Renal cortical epithelial cell (primary cell): Measurements from ENCODE around the gene KCNMA1. TPM values are rescaled to one million over a fixed set of nuclear protein-coding genes. Genes with fewer than 3 reads are reported as not detected.

Experiments used
- DNase-seq: peaks from one replicate; pipeline ENCODE4 v3.0.0-alpha.2; 2011; ENCODE audit warnings: low read depth
- total RNA-seq: library from RNA; depleted of rRNA; stranded (reverse); fragments of >200 nt; gene quantifications from 2 replicates; pipeline ENCODE4 v1.2.3, GENCODE V29; 2014

Gene KCNMA1
- total RNA-seq, 1 donor from 2014 or later, result 12.9 TPM

DNA sequence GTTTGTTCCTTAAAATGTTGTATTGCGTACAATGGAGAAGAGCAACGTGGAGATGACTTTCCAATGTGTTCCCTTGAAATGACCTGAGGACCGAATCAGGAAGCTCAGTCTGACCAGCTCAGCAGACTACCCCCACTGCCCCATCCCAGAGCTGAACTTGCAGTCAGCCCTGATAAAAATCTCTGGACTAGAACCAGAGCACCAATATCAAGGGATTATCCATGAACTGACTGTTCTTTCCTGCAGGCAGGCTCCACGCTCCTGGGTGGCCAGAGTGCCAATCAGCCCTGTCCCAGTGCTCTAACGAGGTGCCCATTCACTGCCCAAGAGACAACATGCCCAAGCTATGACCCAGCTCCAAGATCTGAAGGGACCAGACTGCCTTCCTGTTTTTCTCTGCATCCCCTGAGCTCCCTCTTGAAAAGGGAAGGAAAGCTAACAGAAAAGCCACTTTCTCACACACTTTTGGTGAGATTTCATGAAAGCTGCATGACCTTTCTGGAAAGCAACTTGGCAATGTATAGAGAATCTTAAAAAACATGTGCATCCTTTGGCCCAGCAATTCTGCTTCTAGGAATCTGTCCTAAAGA is 130.2 kb downstream of the KCNMA1 start:
- DNase-seq, result no peak

DNA sequence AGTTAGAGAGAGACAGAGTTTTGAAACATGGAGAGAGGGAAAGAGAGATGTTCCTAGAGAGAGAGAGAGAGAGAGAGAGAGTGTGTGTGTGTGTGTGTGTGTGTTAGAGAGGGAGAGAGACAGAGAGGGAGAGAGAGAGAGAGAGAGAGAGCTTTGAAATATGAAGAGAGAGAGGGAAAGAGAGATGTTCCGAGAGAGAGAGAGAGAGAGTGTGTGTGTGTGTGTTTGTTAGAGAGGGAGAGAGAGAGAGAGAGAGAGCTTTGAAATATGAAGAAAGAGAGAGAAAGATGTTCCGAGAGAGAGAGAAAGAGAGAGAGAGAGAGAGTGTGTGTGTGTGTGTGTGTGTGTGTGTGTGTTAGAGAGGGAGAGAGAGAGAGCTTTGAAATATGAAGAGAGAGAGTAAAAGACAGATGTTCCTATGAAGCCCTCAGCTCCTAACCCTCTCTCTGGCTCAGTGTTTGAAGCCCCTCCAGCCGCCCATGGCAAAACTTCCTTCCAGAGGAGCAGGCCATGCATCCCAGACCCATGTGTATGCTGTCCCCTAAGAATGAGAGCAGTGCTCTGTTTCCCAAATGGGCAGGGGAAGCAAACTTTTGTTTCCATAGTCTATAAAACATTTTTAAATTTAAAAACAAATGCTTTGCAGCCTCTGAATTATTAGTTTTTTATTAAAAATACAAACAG is 130.9 kb downstream of the KCNMA1 start:
- no peak for DNase-seq

DNA sequence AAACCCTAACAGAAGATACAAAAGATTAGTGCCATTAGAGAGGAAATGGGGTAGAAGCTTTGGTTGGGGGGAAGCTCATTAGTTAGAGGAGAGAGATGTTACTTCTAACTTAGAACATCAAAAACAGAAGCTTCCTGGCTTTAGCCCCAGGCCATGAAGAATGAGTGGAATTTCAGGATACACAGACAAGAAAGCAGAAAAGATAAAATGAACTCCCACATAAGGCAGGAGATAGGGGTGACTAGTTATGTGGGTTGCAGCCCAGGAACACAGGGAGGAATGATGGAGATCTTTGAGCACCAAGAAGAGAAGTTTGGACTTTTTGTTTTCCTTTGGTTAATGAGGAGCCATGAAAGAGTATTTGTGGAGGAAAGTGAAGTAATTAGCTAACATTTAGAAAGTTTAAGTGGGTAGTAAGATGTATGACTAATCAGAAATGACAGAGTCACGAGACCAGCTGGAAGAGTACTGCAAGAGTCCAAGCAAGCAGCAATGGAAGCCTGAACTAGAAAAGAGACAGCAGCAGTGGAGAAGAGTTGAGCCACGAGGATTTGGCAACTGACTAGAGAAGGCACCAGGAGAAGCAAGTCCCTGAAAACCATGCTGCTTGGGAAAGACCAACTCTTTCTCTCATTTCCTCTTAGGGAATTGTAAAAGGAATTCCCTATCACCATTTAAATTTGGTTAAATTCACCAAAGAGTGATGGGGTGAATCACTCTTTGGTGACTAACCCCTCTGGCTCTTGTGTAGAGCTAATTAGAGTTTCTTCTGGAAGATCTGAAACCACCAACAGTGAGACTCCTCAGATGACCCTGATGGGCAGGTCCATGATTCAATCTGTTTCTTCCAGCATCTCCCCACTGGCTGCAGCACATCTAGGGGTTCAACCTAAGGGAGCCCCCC is 131.9 kb downstream of the KCNMA1 start:
- peak; percentile 96 for DNase-seq

DNA sequence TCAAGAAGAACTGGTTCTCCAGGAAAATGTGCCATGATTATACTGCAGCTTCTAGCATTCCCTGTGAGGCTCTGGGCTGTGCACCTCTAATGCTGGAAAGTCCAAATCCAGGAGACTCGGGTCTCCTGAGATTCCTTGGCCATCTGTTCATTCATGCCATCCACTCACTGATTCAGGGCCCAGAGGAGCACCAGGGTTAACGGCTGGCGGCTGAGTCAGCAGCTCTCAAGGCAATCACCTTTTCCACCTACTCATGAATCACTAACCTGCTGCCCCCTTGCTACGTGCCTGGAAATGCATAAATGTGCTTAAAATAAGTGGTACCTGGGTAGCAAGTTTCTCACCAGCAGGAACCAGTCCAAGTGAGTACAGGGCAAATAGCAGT is 132.7 kb downstream of the KCNMA1 start:
- DNase-seq, result peak; percentile 98

DNA sequence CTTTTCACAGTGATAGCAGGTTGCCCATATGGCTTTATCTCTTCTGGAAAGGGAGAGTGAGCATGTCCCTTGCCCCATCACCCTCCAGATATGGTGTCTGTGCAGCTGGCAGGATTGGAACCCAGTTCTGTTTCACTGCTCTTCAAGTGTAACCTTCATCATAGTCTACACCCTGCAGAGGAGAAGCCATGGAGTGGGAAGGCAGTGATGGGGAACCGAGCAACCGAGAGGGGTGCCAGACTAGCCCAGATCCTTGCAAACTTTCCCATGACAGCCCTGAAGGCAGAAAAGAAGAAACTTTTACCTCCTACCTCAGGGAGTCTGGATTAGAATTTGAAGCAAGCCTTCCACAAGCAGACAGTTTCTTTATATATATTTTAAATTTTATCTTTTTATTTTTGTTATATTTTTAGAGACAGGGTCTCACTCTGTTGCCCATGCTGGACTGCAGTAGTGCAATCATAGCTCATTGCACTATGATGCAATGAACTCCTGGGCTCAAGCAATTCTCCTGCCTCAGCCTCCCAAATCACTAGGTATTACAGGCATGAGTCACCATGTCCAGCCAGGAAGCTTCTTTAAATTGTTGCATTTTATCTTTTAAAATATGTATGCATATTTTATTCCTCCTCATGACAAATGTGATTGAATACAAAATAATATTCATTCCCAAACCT is 133.3 kb downstream of the KCNMA1 start:
- peak; percentile 84 for DNase-seq

GRCh38 chr10:77501846-77502261 is 135.8 kb downstream of the KCNMA1 start:
- DNase-seq, result peak; percentile 43

- DNase-seq, result peak; percentile 75
These were observed 136.3 kb downstream of the KCNMA1 start for GRCh38 chr10:77501152-77501845.

DNA sequence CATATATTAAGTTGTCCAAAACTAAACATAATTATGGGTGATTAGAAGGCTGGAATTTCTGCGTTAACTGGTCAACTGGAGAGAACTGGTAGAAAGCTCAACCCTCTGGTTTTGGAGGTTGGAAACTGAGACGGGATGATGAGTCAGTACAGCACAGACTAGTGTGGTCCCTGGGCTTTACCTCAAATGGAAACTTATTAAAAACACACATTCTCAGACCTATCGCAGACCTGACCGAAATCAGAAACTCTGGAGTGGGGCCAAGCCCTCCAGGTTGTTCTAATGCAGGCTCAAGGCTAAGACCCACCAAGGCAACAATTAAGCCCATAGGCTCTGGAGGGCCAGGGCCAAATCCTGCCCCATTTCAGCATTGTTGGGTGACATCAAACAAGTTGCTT is 136.9 kb downstream of the KCNMA1 start:
- DNase-seq, result peak; percentile 82

DNA sequence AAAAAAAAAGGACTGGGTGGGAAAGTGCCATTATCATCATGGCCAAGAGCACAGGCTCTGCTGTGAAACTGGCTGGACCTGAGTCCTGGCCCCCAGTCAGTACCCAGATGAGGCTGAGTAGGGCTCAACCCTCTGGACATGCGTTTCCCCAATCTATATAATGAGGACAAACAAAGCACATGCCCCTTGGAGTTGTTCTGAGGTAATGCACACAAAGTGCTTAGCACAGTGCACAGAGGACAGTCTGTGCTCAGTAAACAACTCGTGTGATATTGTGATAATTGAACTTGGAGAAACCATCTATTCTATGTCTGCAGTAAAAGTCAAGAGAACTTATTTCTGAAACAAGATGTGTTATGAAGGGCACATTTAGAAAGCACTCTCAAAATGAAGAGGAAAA is 138.8 kb downstream of the KCNMA1 start:
- no peak for DNase-seq

- DNase-seq, result no peak
These were observed 139.4 kb downstream of the KCNMA1 start for GRCh38 chr10:77498210-77498609.

DNA sequence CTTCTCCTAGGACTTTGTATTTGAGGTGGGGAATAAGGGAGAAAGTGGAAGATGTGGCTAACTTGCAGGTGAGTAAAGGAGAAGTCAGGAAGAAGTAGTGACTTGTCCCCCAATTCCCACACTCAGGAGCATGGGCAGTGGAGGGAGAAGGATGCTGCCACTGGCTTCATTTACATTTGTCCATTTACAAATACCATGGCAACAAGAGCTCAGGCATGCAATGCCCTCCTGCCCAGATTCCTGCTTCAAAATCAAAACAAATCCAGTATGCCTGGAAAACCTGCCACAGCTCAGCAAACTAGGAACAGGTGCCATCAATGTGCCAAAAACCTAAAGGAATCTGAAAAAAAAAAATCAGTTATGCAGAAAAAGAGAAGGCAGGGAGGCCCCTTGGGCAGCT is 139.9 kb downstream of the KCNMA1 start:
- DNase-seq, result peak; percentile 82

GRCh38 chr10:77496941-77497420 is 140.6 kb downstream of the KCNMA1 start:
- DNase-seq, result peak; percentile 31

DNA sequence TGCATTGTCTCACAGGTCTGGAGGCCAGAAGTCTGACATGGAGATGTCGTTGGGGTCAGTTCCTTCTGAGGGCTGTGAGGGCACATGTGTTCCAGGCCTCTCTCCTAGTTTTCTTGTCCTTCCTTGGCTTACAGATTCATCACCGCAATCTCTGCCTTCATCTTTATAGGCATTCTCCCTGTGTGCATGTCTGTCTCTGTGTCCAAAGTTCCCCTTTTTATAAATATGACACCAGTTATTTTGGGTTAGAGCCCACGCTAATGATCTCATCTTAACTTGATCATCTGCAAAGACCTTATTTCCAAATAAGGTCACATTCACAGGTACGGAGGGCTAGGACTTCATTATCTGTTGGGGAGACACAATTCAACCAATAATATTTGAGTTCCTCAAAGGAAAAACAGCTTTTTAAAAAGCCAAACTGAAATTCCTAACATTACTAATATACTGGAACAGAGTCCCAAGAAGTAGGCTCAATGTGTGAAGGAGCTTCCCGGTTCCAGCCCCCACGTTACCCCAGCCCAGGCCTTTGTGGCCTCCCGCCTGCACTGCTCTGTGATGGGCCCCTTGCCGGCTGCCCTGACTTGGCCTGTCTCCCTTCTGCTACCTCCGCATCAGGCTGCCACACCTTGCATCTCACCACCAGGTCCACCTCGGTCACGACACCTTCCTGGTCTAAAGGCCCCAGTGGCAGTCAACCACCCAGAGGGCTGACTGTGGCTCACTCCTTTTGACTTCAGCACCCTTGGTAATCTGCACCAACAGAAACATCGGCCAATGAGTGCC is 142.7 kb downstream of the KCNMA1 start:
- no peak for DNase-seq

GRCh38 chr10:77494327-77494726 is 143.3 kb downstream of the KCNMA1 start:
- peak; percentile 34 for DNase-seq

GRCh38 chr10:77493851-77494261 is 143.8 kb downstream of the KCNMA1 start:
- no peak for DNase-seq

DNA sequence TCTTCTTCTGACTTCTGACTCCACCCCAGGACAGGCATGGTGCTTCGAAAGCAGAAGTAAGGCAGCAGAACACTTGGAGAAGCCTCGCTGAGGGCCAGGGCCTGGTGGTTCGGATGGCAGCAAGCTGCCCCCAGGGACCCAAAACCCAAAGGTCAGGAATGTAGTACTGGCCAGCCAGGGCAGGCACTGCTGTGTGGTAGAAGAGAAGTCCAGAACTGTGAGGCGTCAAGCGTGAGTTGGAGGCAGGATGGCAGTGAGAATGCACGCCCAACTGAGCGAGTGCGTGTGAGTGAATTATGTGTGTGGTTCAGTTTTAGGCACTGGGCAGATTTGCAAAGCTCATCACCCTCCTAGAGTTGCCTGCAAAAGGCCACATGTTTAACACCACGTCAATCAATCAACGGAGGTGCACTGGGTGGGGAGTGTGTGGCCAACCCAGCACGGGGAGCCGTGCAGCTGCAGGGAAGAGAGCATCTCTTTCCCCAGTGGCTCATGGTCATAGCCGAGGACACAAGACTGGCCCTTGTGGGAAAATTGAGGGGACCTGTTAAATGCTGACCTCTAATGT is 144.3 kb downstream of the KCNMA1 start:
- no peak for DNase-seq

DNA sequence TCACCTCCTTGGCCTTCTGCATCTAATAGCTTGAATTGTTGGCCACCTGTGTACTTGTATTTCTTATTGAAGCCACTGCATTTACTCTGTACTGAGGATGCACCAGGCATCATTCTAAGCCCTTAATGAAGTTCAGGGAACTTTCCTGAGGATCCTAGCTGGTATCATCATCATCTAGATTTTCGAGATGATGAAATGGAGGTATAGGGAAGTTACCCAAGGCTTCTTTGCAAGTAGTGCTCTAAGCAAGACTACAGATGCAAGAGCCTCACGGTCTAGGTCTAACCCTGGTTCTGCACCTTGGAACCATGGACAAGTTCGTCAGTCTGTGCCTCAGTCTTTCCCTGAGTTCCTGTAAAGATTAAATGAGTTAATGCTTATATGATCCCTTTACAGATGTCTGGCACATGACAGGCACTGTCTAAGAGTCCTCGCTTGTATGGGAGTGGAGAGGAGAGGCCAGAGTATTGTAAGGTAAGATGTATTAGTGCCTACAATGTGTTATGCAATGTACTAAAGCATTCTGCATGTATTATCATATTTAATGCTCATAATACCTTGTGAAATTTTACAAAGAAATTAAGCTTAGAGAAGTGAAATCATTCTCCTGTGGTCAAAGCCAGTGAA is 145.1 kb downstream of the KCNMA1 start:
- no peak for DNase-seq

DNA sequence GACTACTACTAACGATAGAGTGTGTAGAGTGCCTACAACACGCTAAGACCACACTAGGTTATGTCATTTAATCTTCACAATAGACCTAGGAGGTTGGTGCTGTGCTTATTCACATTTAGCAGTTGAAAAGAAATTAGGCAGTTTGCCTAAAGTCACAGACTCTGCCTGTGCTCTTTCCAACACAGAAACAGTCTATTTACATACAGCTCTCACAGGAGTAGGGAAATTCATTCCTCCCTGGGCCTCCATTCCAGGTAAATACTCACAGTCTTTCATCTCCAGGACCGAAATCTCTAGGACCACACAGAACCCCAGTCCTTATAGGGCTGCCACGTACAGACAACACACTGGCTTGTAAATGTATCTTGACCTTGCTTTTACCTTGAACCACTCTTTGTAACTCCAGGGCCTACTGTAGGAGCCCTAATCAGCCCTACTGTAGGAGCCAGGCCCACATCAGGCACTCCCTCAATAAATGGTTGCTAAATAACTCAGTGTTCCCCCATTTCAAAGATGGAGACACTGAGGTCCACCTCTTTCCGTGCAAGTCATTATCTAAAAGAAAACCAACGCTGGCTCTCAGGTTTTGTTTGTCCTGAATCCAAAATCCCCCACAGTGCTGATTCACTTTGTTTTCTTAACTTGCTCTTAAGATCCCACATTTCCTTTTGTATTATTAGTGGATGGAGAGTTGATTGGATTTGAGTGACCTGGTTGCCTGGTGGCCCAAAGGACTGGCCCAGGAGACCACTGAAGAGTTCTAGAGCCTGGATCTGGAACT is 146.9 kb downstream of the KCNMA1 start:
- DNase-seq, result no peak

- no peak for DNase-seq
These were observed 151.1 kb downstream of the KCNMA1 start for GRCh38 chr10:77486517-77486916.
